Posterior vena cava (tissue), 2 donors: ENCODE measurements around the gene SP5. TPM values are rescaled to one million over a fixed set of nuclear protein-coding genes. Genes with fewer than 3 reads are reported as not detected.
"Not testable (repeated sequence)": the region's sequence is repeated elsewhere in the genome, so short reads cannot be mapped to it uniquely, and the experiment has no call there.

ENCODE experiments used
- DNase-seq: peaks from one replicate; pipeline ENCODE4 v3.0.0-alpha.2; 2020; ENCODE audit warnings: low spot score
- intact Hi-C, 2 donors: fragments of 100-400 bp; cut with DNase I; formaldehyde crosslinking; loops; one replicate each; pipeline versions ENCODE4 v1.14.1 to v1.14.2; 2022 to 2023
- long read RNA-seq, 2 donors: library from polyadenylated mRNA; unstranded; transcript quantifications; one replicate each; pipeline ENCODE4 v2.0.0, GENCODE V29; 2020 to 2021
- total RNA-seq, 2 donors: library from RNA; stranded (reverse); fragmentation: NEBNext Ultra II Directional; extraction: Animal tissue kit (Norgen Biotek cat#: 25700); gene quantifications; one replicate each; pipeline ENCODE4 v1.2.1, GENCODE V29; 2021
- donor health status: DM: yes; HTN: yes; CAD: no.
- donor health status: DM: yes; HTN: yes; CAD: no.

SP5 gene
- total RNA-seq, result under 1 TPM in 1 of 2 donors, not detected in 1; 0.28 TPM
- long read RNA-seq, donor 1, result 0 reads
- long read RNA-seq, donor 2, result 0 reads

- DNase-seq, result peak; percentile 81
- intact Hi-C loops, result loop anchor here in 1 of 2 donors (10.0 kb wide), 1 partner anchor 100 kb away; the partner anchor contains the start of gene GAD1
Measured at GRCh38 chr2:170715062-170715931, at the start of gene SP5. Gene SP5, plus strand, starts transcription at chr2:170715337. Its CDS starts 176 bp downstream, at chr2:170715513.

DNA sequence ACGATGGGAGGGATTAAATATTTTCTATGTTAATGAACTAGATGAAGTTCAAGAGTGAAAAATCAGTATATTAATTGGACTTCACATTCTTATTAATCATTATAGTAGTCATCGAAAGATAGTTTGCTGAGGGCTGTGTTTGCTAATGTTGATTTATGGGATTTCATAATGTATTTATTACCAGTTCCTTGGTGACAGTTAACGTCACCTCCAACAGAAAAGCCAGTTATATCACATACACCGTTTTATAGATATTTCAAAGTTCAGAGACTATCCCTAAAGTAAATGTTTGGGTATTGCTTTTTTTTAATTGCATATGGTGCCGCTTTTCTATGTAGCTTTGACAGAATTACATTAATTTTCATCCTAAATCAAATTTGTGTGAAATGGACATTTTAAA is 49.4 kb upstream of the SP5 start:
- DNase-seq, result no peak

DNA sequence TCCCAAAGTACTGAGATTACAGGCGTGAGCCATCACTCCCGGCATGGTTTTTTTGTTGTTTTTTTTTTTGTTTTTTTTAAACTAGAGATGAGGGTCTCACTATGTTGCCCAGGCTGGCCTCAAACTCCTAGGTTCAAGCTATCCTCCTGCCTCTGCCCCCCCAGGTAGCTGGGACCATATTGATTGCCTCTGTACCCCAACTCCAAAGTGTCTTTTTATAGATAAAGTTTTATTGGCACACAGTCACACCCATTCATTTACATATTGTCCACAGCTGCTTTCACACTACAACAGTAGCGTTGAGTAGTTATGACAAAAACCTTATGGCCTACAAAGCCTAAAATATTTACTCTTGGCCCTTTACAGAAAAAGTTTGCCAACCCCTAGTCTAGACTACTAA is 45.2 kb upstream of the SP5 start:
- DNase-seq, result no peak
- intact Hi-C loops, result no loop called here

More for the DNA sequence above, 49.4 kb upstream of the SP5 start:
- intact Hi-C loops, result no loop called here

GRCh38 chr2:170670651-170671050 is 44.5 kb upstream of the SP5 start:
- DNase-seq, result no peak
- intact Hi-C loops, result no loop called here

- intact Hi-C loops, result no loop called here
Measured at GRCh38 chr2:170671079-170671478, 44.1 kb upstream of the SP5 start.

DNA sequence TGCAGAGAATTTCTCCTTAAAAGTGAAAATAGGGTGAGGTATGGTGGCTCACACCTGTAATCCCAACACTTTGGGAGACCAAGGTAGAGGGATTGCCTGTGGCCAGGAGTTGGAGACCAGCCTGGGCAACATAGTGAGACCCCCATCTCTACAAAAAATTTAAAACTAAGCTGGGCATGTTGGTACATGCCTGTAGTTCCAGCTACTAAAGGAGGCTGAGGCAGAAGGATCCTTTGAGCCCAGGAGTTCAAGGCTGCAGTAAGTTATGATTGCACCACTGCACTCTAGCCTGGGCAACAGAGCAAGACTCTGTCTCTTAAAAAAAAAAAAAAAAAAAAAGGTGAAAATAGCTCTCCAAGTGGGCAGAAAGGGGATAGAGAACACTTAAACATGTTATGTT is 40.9 kb upstream of the SP5 start:
- DNase-seq, intact Hi-C loops: not testable (repeated sequence)

More at GRCh38 chr2:170671079-170671478, 44.1 kb upstream of the SP5 start:
- no peak for DNase-seq

DNA sequence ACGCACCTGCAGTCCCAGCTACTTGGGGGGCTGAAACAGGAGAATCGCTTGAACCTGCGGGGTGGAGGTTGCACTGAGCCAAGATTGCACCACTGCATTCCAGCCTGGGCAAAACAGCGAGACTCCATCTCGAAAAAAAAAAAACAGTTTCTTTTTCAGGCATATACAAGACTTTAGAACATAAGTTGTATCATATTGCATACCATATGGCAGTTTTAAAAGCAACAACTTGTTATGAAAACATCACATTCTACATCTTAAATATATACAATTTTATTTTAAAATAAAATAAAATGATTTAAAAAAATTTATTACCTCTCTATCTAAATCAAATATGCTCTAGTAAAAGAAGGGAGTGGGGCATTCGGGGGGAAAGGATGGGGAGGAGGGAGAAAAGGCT is 39.4 kb upstream of the SP5 start:
- intact Hi-C loops, result no loop called here
- no peak for DNase-seq

GRCh38 chr2:170679607-170680079 is 35.5 kb upstream of the SP5 start:
- no peak for DNase-seq
- intact Hi-C loops, result no loop called here

GRCh38 chr2:170680172-170680941 is 34.8 kb upstream of the SP5 start:
- DNase-seq, result no peak
- intact Hi-C loops, result no loop called here

GRCh38 chr2:170681311-170681710 is 33.8 kb upstream of the SP5 start:
- intact Hi-C loops, result no loop called here
- DNase-seq, result no peak

DNA sequence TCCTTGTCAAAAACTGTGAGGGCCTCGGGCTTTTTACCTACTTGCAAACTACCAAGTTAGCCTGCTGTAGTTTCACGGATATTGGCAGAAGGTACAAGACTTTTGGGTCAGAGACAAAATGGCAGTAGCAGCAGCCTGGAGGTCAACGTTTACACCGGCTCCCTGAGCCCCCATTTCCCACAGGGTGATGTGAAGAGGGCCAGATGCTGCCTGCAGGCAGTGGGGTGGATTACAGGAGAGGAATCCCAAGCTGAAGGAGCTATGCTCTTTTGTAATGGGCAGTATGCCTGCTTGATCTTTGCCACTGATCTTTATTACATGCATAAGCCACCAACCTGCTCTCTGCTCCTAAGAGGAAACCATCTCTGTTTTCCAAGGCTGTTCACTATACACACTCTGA is 29.5 kb upstream of the SP5 start:
- DNase-seq, result no peak
- intact Hi-C loops, result no loop called here

DNA sequence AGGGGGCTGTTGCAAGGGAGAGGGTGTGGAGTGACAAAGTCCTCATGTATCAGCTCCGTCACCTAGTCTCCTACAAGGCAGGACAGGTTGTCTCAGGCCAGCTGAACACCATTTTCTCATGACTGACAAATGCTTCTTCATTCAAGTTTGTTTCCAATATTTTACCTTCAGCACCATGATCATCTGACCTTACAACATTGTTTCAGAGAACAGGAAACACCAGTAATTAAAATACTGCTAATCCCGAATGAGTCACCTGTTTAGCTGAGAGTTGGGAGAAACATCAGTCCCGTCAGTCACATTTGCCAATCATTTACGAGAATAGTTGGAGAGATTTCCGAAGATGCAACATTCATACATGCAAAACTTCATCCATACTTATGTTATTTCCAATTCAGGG is 25.7 kb upstream of the SP5 start:
- no peak for DNase-seq
- intact Hi-C loops, result no loop called here

GRCh38 chr2:170690640-170691039 is 24.5 kb upstream of the SP5 start:
- intact Hi-C loops, result no loop called here
- DNase-seq, result no peak

DNA sequence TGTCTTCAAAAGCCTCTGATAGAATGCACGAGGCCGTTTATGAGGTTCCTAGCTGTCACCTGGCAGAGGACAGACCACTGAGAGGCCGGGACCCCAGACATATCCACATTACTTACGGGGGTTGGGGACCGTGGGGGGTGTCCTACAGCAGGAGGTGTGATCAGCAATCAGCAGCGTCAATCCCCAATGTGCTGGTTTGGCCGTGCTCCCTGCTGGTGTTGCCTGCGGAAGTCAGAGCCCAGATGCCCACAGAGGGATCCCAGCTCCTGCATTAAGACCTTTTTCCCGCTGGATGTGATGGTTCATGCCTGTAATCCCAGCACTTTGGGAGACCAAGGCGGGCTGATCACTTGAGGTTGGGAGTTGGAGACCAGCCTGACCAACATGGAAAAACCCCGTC is 20.8 kb upstream of the SP5 start:
- DNase-seq, result no peak
- intact Hi-C loops, result no loop called here

GRCh38 chr2:170695521-170696410 is 19.4 kb upstream of the SP5 start:
- intact Hi-C loops, result no loop called here
- no peak for DNase-seq

GRCh38 chr2:170696948-170697347 is 18.2 kb upstream of the SP5 start:
- intact Hi-C loops, result no loop called here
- DNase-seq, result no peak

GRCh38 chr2:170701011-170701410 is 14.1 kb upstream of the SP5 start:
- intact Hi-C loops, result no loop called here
- no peak for DNase-seq

- intact Hi-C loops, result no loop called here
- no peak for DNase-seq
Measured at GRCh38 chr2:170703776-170704476, 11.2 kb upstream of the SP5 start.
